SU-DHL-6 (cell line): ENCODE results near the gene IGF2BP2.

ENCODE experiments used
- EZH2phosphoT487 ChIP-seq: fragments of 200-600 bp; sonication (generic), shearing (Covaris generic); conservative IDR thresholded peaks from 2 replicates; pipeline ENCODE4 v1.6.1; 2018; ENCODE audit warnings: mild to moderate bottlenecking, antibody characterized with exemption, low read length, moderate library complexity, mixed read lengths
- TF ChIP-seq, protein P1 (sequence below): fragments of 200-600 bp; sonication (generic); IDR thresholded peaks from one replicate; pipeline ENCODE4 v1.5.1; 2017; ENCODE audit warnings: antibody characterized with exemption, mild to moderate bottlenecking, low read length, moderate library complexity; ENCODE audit not compliant: insufficient read depth, poor library complexity, severe bottlenecking

DNA sequence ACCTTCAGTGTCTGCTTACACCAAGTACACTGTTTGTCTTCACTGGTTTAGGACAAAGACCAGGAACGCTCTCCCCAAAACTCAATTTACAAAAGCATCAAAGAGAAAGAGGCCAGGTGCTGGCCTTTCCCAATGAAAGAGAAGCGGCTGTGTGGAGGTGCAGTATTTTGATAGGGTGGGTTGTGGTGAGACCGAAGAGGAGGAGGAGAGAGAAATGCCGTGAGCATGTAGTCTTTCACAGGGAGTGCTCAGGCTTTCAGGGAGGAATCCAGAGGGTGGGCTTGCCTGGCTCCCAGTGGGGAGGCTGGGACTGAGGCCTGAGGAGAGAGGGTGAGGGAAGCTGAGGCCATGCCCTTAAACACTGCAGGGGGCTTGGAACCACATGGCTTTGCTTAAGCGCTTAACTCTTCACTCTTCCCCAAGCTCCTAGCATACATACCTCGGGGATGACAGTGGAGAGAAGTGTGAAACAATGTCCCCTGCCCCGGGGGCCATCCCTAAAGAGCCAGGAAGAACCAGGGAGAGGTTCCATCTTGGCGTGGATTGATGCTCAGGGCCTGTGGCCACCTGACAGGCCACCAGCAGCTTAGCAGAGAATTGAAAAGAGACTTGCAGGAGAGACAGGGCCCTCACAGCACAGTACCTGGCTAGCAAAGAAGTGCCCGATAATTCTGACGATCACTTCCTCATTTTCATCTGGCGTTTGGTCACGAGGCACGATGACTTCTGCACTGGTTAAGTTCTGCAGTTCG lies 178.3 kb downstream of the IGF2BP2 start:
- TF ChIP-seq, protein P1, sequence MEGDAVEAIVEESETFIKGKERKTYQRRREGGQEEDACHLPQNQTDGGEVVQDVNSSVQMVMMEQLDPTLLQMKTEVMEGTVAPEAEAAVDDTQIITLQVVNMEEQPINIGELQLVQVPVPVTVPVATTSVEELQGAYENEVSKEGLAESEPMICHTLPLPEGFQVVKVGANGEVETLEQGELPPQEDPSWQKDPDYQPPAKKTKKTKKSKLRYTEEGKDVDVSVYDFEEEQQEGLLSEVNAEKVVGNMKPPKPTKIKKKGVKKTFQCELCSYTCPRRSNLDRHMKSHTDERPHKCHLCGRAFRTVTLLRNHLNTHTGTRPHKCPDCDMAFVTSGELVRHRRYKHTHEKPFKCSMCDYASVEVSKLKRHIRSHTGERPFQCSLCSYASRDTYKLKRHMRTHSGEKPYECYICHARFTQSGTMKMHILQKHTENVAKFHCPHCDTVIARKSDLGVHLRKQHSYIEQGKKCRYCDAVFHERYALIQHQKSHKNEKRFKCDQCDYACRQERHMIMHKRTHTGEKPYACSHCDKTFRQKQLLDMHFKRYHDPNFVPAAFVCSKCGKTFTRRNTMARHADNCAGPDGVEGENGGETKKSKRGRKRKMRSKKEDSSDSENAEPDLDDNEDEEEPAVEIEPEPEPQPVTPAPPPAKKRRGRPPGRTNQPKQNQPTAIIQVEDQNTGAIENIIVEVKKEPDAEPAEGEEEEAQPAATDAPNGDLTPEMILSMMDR, result no peak
- no peak for TF ChIP-seq EZH2phosphoT487
